Endodermal cell (in vitro differentiated cells): ENCODE data around the gene USP53. TPM values are rescaled to one million over a fixed set of nuclear protein-coding genes. Genes with fewer than 3 reads are reported as not detected.

Experiments used
- DNase-seq: peaks from one replicate; pipeline ENCODE4 v3.0.0-alpha.2; 2017
- H3K27ac ChIP-seq: 2 replicates; pipeline ENCODE4 v1.5.1; 2013; ENCODE audit warnings: mild to moderate bottlenecking, low read depth, low read length, moderate library complexity
- H3K27me3 ChIP-seq: 2 replicates; pipeline ENCODE4 v1.6.1; 2013; ENCODE audit warnings: mild to moderate bottlenecking, low read length, moderate library complexity; ENCODE audit not compliant: insufficient read depth, control insufficient read depth, poor library complexity, severe bottlenecking
- H3K36me3 ChIP-seq: 2 replicates; pipeline ENCODE4 v1.7.0; 2013; ENCODE audit warnings: mild to moderate bottlenecking, low read length, moderate library complexity; ENCODE audit not compliant: control insufficient read depth, insufficient read depth
- H3K4me1 ChIP-seq: one replicate; pipeline ENCODE4 v1.7.0; 2013; ENCODE audit warnings: low read length; ENCODE audit not compliant: control insufficient read depth, insufficient read depth
- H3K4me3 ChIP-seq: 2 replicates; pipeline ENCODE4 v1.5.1; 2013; ENCODE audit warnings: mild to moderate bottlenecking, low read length, moderate library complexity
- H3K9ac ChIP-seq: 2 replicates; pipeline ENCODE4 v1.6.1; 2013; ENCODE audit warnings: mild to moderate bottlenecking, low read length, moderate library complexity; ENCODE audit not compliant: poor library complexity, severe bottlenecking; ENCODE audit errors: extremely low read depth
- H3K9me3 ChIP-seq: 2 replicates; pipeline ENCODE4 v1.6.1; 2013; ENCODE audit warnings: mild to moderate bottlenecking, low read length, moderate library complexity; ENCODE audit not compliant: control insufficient read depth
- H3K27ac Mint-ChIP-seq: 2 replicates; pipeline ENCODE4 v1.8.0; 2020; ENCODE audit warnings: mixed read lengths
- H3K27me3 Mint-ChIP-seq: 2 replicates; pipeline ENCODE4 v1.8.0; 2021; ENCODE audit warnings: mild to moderate bottlenecking, mixed read lengths; ENCODE audit not compliant: insufficient read depth
- H3K36me3 Mint-ChIP-seq: 2 replicates; pipeline ENCODE4 v1.8.0; 2020; ENCODE audit warnings: low read depth, mixed read lengths
- H3K4me1 Mint-ChIP-seq: 2 replicates; pipeline ENCODE4 v1.8.0; 2020; ENCODE audit warnings: mixed read lengths
- H3K4me3 Mint-ChIP-seq: 2 replicates; pipeline ENCODE4 v1.8.0; 2020; ENCODE audit warnings: mild to moderate bottlenecking, moderate library complexity, mixed read lengths
- H3K9me3 Mint-ChIP-seq: 2 replicates; pipeline ENCODE4 v1.8.0; 2020; ENCODE audit warnings: mild to moderate bottlenecking, mixed read lengths
- WGBS, 2 experiments: methylation state at CpG; one replicate each; pipeline versions ENCODE4 v1.1.5 to v1.1.7; 2013; ENCODE audit warnings: missing lambda C conversion rate in 2 of 2, mixed read lengths in 1 of 2; ENCODE audit not compliant: insufficient coverage in 1 of 2, insufficient read length in 1 of 2; 5-methylcytosine and 5-hydroxymethylcytosine counted together
- total RNA-seq, 2 donors: library from RNA; stranded (reverse); fragmentation: NEBNext Ultra II Directional in 1 of 2; extraction: Animal tissue kit (Norgen Biotek cat#: 25700) in 1 of 2; gene quantifications; 2 replicates in 1 of 2; 3 replicates in 1 of 2; pipeline ENCODE4 v1.2.1, GENCODE V29; 2021
- TF ChIP-seq, protein P1 (sequence below): fragments of 200-600 bp; sonication (generic); conservative IDR thresholded peaks from 2 replicates; pipeline ENCODE4 v1.5.0; 2021; ENCODE audit warnings: antibody characterized with exemption, mild to moderate bottlenecking

The USP53 gene
- total RNA-seq, 2 donors from 2014 or later: 32.6 to 60.8 TPM

DNA sequence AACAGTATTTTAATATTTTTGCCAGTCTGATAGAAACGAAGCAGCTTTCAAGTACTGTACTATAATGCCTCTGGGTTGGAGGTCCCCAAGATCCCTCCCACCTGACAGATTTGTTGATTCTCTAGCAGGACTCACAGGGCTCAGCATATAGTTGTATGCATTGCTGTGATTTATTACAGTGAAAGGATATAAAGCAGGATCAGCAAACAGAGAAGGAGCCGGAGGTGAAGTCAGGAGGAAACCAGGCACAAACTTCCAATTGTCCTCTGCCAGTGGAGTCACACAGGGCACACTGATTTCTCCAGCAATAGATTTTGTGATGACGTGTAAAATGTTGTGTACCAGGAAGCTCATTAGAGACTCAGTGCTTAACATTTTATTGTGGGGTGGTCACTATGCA, 19.0 kb downstream of the USP53 start:
- H3K4me3 ChIP-seq: no peak overlapping the region
- TF ChIP-seq, protein P1, sequence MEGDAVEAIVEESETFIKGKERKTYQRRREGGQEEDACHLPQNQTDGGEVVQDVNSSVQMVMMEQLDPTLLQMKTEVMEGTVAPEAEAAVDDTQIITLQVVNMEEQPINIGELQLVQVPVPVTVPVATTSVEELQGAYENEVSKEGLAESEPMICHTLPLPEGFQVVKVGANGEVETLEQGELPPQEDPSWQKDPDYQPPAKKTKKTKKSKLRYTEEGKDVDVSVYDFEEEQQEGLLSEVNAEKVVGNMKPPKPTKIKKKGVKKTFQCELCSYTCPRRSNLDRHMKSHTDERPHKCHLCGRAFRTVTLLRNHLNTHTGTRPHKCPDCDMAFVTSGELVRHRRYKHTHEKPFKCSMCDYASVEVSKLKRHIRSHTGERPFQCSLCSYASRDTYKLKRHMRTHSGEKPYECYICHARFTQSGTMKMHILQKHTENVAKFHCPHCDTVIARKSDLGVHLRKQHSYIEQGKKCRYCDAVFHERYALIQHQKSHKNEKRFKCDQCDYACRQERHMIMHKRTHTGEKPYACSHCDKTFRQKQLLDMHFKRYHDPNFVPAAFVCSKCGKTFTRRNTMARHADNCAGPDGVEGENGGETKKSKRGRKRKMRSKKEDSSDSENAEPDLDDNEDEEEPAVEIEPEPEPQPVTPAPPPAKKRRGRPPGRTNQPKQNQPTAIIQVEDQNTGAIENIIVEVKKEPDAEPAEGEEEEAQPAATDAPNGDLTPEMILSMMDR: no peak
- no peak for DNase-seq
- peaks cover 77% of the 10 kb centered on the region for H3K36me3 ChIP-seq
- H3K36me3 Mint-ChIP-seq: peaks cover 59% of the 10 kb centered on the region
- no peaks in the 10 kb centered on the region for H3K9me3 Mint-ChIP-seq
- no peaks in the 10 kb centered on the region for H3K9me3 ChIP-seq
- H3K4me1 ChIP-seq: no peaks in the 10 kb centered on the region
- no peak overlapping the region for H3K4me3 Mint-ChIP-seq
- H3K27ac ChIP-seq: no peak overlapping the region
- peaks cover 10% of the 10 kb centered on the region for H3K4me1 Mint-ChIP-seq
- H3K27me3 ChIP-seq: no peaks in the 10 kb centered on the region
- WGBS, 2 experiments: 92 to 96% methylated on average over 3 of the region's 3 CpGs
- H3K27ac Mint-ChIP-seq: peak overlapping the region; percentile 40
- no peak overlapping the region for H3K9ac ChIP-seq
- no peaks in the 10 kb centered on the region for H3K27me3 Mint-ChIP-seq

DNA sequence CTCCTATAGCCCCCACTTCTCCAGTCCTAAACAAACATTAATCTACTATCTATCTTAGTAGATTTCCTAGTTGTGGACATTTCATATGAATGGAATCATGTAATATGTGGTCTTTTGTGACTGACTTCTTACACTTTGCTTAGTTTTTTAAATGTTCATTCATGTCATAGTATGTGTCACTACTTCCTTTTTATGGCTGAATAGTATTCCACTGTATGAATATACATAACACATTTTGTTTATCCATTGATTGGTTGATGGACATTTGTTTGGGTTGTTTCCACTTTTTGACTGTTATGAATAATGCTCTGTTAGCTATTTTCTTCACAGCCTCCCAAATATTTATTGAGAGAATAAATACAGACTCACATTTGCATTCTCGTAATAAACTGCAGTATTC, 19.8 kb downstream of the USP53 start:
- Mint-ChIP-seq H3K4me3 (no peak overlapping the region), H3K27ac (no peak overlapping the region), H3K27me3 (no peaks in the 10 kb centered on the region), H3K4me1 (peaks cover 17% of the 10 kb centered on the region), H3K36me3 (peaks cover 59% of the 10 kb centered on the region), H3K9me3 (no peaks in the 10 kb centered on the region)
- no CpG with 5 or more reads among the region's 1 CpG for WGBS, 2 experiments
- Histone ChIP-seq H3K4me1 (no peaks in the 10 kb centered on the region), H3K27ac (no peak overlapping the region), H3K9ac (no peak overlapping the region), H3K36me3 (peaks cover 79% of the 10 kb centered on the region), H3K27me3 (no peaks in the 10 kb centered on the region), H3K9me3 (no peaks in the 10 kb centered on the region), H3K4me3 (no peak overlapping the region)
- TF ChIP-seq, protein P1: no peak
- DNase-seq: no peak

DNA sequence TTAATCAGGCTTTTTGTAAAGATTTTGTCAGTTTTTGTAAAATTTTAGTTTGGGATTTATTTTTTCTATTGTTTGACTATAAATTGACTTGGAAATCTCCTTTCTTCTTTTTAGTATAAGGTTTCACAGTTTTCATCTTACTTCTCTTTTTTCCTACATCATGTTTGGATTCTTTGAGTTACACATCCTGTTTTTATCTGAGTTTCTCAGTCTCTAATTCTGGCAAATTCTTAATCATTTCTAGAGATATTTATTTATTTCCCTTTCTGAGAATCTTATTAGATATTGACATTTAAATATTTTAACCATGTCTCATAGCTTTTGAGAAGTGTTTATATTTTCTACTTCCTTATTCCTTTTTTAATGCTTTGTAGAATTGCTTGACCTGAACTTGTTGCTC, 20.7 kb downstream of the USP53 start:
- H3K27ac Mint-ChIP-seq: no peak overlapping the region
- Histone ChIP-seq H3K4me1 (no peaks in the 10 kb centered on the region), H3K36me3 (peaks cover 78% of the 10 kb centered on the region), H3K27ac (no peak overlapping the region), H3K9me3 (no peaks in the 10 kb centered on the region), H3K4me3 (no peak overlapping the region), H3K27me3 (no peaks in the 10 kb centered on the region), H3K9ac (no peak overlapping the region)
- no peak overlapping the region for H3K4me3 Mint-ChIP-seq
- no peaks in the 10 kb centered on the region for H3K9me3 Mint-ChIP-seq
- no peaks in the 10 kb centered on the region for H3K27me3 Mint-ChIP-seq
- TF ChIP-seq, protein P1: no peak
- peaks cover 24% of the 10 kb centered on the region for H3K4me1 Mint-ChIP-seq
- H3K36me3 Mint-ChIP-seq: peaks cover 61% of the 10 kb centered on the region
- no peak for DNase-seq
